WTC11 (cell line): ENCODE data around the gene SENP3. TPM values are rescaled to one million over a fixed set of nuclear protein-coding genes. Genes with fewer than 3 reads are reported as not detected.

Experiments
- ATAC-seq: fragments of 200-7000 bp; cut with Tn5 transposase; 2 replicates; pipeline ENCODE4 v1.10.0; 2021; ENCODE audit warnings: mild to moderate bottlenecking, moderate library complexity
- CTCF ChIA-PET: fragments of 300-600 bp; sonication (Branson Sonifier 250); formaldehyde crosslinking; loops from one replicate; lab custom pipeline; 2021; ENCODE audit warnings: antibody characterized with exemption; lab: Charles Lee
- POLR2A ChIA-PET: fragments of 350-600 bp; sonication (Branson Sonifier 250); formaldehyde crosslinking; loops from one replicate; lab custom pipeline; 2021; ENCODE audit warnings: antibody characterized with exemption; lab: Charles Lee
- DNase-seq: peaks from one replicate; pipeline ENCODE4 v3.0.0; 2021; ENCODE audit warnings: low spot score
- H3K27ac Mint-ChIP-seq: 2 replicates; pipeline ENCODE4 v1.8.0; 2021; ENCODE audit warnings: mixed read lengths
- H3K27me3 Mint-ChIP-seq: 2 replicates; pipeline ENCODE4 v1.8.0; 2021; ENCODE audit warnings: low read depth, mild to moderate bottlenecking, moderate library complexity, mixed read lengths
- H3K36me3 Mint-ChIP-seq: 2 replicates; pipeline ENCODE4 v1.8.0; 2021; ENCODE audit warnings: mixed read lengths
- H3K4me1 Mint-ChIP-seq: 2 replicates; pipeline ENCODE4 v1.8.0; 2022; ENCODE audit warnings: mixed read lengths
- H3K4me3 Mint-ChIP-seq: 2 replicates; pipeline ENCODE4 v1.8.0; 2021; ENCODE audit warnings: mild to moderate bottlenecking, moderate library complexity, mixed read lengths
- H3K9me3 Mint-ChIP-seq: 2 replicates; pipeline ENCODE4 v1.8.0; 2021; ENCODE audit warnings: mixed read lengths
- ATF1 ChIP-seq: sonication (generic); formaldehyde crosslinking; IDR thresholded peaks from 2 replicates; pipeline ENCODE4 v1.8.1; 2023; ENCODE audit warnings: mild to moderate bottlenecking, moderate library complexity, missing genetic modification reagents
- HMGA2 ChIP-seq: fragments of 250-450 bp; sonication (Bioruptor Pico); IDR thresholded peaks from 2 replicates; pipeline ENCODE4 v1.4.0; 2021; ENCODE audit warnings: mild to moderate bottlenecking, moderate library complexity
- HMGXB4 ChIP-seq: sonication (generic); formaldehyde crosslinking; IDR thresholded peaks from 2 replicates; pipeline ENCODE4 v1.8.1; 2023; ENCODE audit warnings: mild to moderate bottlenecking, moderate library complexity, missing genetic modification reagents
- IRF2 ChIP-seq: sonication (generic); formaldehyde crosslinking; IDR thresholded peaks from 2 replicates; pipeline ENCODE4 v1.8.0; 2022; ENCODE audit warnings: low read depth, missing genetic modification reagents, borderline replicate concordance
- JUN ChIP-seq: sonication (generic); formaldehyde crosslinking; IDR thresholded peaks from 2 replicates; pipeline ENCODE4 v1.8.0; 2023; ENCODE audit warnings: mild to moderate bottlenecking, missing genetic modification reagents
- MAX ChIP-seq: sonication (generic); formaldehyde crosslinking; IDR thresholded peaks from 2 replicates; pipeline ENCODE4 v1.8.0; 2022; ENCODE audit warnings: mild to moderate bottlenecking, missing genetic modification reagents
- NFE2L1 ChIP-seq: sonication (generic); formaldehyde crosslinking; IDR thresholded peaks from 2 replicates; pipeline ENCODE4 v1.8.1; 2023; ENCODE audit warnings: missing genetic modification reagents
- NR2C2 ChIP-seq: sonication (generic); formaldehyde crosslinking; IDR thresholded peaks from 2 replicates; pipeline ENCODE4 v1.8.0; 2022; ENCODE audit warnings: mild to moderate bottlenecking, missing genetic modification reagents
- PRRX2 ChIP-seq: fragments of 250-450 bp; sonication (Bioruptor Pico); IDR thresholded peaks from 2 replicates; pipeline ENCODE4 v1.8.0; 2021; ENCODE audit warnings: mild to moderate bottlenecking
- SMAD4 ChIP-seq: sonication (generic); formaldehyde crosslinking; IDR thresholded peaks from 2 replicates; pipeline ENCODE4 v1.8.0; 2022; ENCODE audit warnings: mild to moderate bottlenecking, missing genetic modification reagents
- SOX15 ChIP-seq: fragments of 250-450 bp; sonication (Bioruptor Pico); IDR thresholded peaks from 2 replicates; pipeline ENCODE4 v1.9.0; 2021; ENCODE audit warnings: mild to moderate bottlenecking
- ZBTB21 ChIP-seq: sonication (generic); formaldehyde crosslinking; IDR thresholded peaks from 2 replicates; pipeline ENCODE4 v1.8.1; 2023; ENCODE audit warnings: mild to moderate bottlenecking, missing genetic modification reagents, borderline replicate concordance
- ZNF121 ChIP-seq: sonication (generic); formaldehyde crosslinking; IDR thresholded peaks from 2 replicates; pipeline ENCODE4 v1.8.0; 2023; ENCODE audit warnings: missing genetic modification reagents
- ZNF138 ChIP-seq: sonication (generic); formaldehyde crosslinking; conservative IDR thresholded peaks from 2 replicates; pipeline ENCODE4 v1.8.1; 2022; ENCODE audit warnings: mild to moderate bottlenecking, moderate library complexity, missing genetic modification reagents
- ZNF232 ChIP-seq: sonication (generic); formaldehyde crosslinking; IDR thresholded peaks from 2 replicates; pipeline ENCODE4 v1.8.0; 2022; ENCODE audit warnings: mild to moderate bottlenecking, missing genetic modification reagents
- ZNF671 ChIP-seq: fragments of 250-450 bp; sonication (Bioruptor Pico); IDR thresholded peaks from 2 replicates; pipeline ENCODE4 v1.8.0; 2021; ENCODE audit warnings: mild to moderate bottlenecking
- total RNA-seq: library from RNA; stranded (reverse); gene quantifications from 3 replicates; pipeline ENCODE4 v1.2.3, GENCODE V29; 2021
- TF ChIP-seq, protein P1 (sequence below): sonication (generic); formaldehyde crosslinking; IDR thresholded peaks from 2 replicates; pipeline ENCODE4 v1.8.1; 2022; ENCODE audit warnings: low read depth, mild to moderate bottlenecking, moderate library complexity, missing genetic modification reagents, borderline replicate concordance
- TF ChIP-seq, protein P2 (sequence below): sonication (generic); formaldehyde crosslinking; IDR thresholded peaks from 2 replicates; pipeline ENCODE4 v1.8.0; 2022; ENCODE audit warnings: missing genetic modification reagents

SENP3 gene
- total RNA-seq, 1 experiment from 2014 or later: 85.4 TPM

- TF ChIP-seq MAX: no peak
- TF ChIP-seq, protein P1, sequence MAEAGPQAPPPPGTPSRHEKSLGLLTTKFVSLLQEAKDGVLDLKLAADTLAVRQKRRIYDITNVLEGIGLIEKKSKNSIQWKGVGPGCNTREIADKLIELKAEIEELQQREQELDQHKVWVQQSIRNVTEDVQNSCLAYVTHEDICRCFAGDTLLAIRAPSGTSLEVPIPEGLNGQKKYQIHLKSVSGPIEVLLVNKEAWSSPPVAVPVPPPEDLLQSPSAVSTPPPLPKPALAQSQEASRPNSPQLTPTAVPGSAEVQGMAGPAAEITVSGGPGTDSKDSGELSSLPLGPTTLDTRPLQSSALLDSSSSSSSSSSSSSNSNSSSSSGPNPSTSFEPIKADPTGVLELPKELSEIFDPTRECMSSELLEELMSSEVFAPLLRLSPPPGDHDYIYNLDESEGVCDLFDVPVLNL (CRISPR knock-in tag): no peak
These were observed 6.3 kb upstream of the SENP3 start (continued) for GRCh38 chr17:7555320-7555948.

DNA sequence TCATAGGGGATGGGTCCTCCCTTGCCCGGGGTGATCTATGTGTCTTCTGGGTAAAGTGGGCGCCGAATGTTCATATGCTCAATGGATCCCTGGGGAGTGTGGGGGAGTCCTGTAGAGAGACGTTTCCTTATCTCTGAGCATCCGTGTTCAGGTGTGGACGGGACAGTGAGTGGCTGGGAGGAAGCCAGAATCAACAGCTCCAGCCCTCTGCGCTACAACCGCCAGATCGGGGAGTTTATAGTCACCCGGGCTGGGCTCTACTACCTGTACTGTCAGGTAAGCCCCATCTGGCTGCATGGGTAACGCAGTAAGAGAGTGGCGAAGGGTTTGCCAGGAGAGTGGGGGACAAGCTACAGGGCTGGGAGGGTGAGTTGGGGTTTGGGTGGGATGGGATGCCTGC lies 5.1 kb upstream of the SENP3 start:
- TF ChIP-seq IRF2 (CRISPR knock-in tag): no peak
- no peak for TF ChIP-seq SOX15 (CRISPR knock-in tag)
- TF ChIP-seq HMGXB4: no peak
- TF ChIP-seq PRRX2 (CRISPR knock-in tag): no peak
- TF ChIP-seq ZNF121 (CRISPR knock-in tag): no peak
- TF ChIP-seq HMGA2 (CRISPR knock-in tag): no peak
- TF ChIP-seq ZNF671 (CRISPR knock-in tag): no peak
- TF ChIP-seq ATF1 (CRISPR knock-in tag): no peak
- no peak for TF ChIP-seq NR2C2 (CRISPR knock-in tag)
- TF ChIP-seq, protein P2, sequence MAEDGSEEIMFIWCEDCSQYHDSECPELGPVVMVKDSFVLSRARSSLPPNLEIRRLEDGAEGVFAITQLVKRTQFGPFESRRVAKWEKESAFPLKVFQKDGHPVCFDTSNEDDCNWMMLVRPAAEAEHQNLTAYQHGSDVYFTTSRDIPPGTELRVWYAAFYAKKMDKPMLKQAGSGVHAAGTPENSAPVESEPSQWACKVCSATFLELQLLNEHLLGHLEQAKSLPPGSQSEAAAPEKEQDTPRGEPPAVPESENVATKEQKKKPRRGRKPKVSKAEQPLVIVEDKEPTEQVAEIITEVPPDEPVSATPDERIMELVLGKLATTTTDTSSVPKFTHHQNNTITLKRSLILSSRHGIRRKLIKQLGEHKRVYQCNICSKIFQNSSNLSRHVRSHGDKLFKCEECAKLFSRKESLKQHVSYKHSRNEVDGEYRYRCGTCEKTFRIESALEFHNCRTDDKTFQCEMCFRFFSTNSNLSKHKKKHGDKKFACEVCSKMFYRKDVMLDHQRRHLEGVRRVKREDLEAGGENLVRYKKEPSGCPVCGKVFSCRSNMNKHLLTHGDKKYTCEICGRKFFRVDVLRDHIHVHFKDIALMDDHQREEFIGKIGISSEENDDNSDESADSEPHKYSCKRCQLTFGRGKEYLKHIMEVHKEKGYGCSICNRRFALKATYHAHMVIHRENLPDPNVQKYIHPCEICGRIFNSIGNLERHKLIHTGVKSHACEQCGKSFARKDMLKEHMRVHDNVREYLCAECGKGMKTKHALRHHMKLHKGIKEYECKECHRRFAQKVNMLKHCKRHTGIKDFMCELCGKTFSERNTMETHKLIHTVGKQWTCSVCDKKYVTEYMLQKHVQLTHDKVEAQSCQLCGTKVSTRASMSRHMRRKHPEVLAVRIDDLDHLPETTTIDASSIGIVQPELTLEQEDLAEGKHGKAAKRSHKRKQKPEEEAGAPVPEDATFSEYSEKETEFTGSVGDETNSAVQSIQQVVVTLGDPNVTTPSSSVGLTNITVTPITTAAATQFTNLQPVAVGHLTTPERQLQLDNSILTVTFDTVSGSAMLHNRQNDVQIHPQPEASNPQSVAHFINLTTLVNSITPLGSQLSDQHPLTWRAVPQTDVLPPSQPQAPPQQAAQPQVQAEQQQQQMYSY (CRISPR knock-in tag): no peak
- TF ChIP-seq JUN (CRISPR knock-in tag): no peak
- no peak for TF ChIP-seq ZBTB21 (CRISPR knock-in tag)
- TF ChIP-seq NFE2L1 (CRISPR knock-in tag): no peak
- no peak for TF ChIP-seq ZNF138 (CRISPR knock-in tag)
- TF ChIP-seq, all 79 proteins: peak for 0
- ATAC-seq (no peak), DNase-seq (no peak)
- Mint-ChIP-seq H3K4me1 (peaks cover 53% of the 10 kb centered on the region), H3K36me3 (no peaks in the 10 kb centered on the region), H3K9me3 (no peaks in the 10 kb centered on the region), H3K27ac (0 out of 2 replicates have a peak overlapping the region, but pooled peaks have one; percentile 51), H3K4me3 (no peak overlapping the region), H3K27me3 (no peaks in the 10 kb centered on the region; the same call in 1 of the 2 replicates)
- ChIA-PET POLR2A (no interaction called here), CTCF (interaction anchor here (0.6 to 3.3 kb wide), 19 partner anchors 9 to 523 kb away, joined by 3 to 31 read pairs (median 5); partner anchors contain the start of genes FXR2, SOX15, TMEM102 and TNFSF12)

DNA sequence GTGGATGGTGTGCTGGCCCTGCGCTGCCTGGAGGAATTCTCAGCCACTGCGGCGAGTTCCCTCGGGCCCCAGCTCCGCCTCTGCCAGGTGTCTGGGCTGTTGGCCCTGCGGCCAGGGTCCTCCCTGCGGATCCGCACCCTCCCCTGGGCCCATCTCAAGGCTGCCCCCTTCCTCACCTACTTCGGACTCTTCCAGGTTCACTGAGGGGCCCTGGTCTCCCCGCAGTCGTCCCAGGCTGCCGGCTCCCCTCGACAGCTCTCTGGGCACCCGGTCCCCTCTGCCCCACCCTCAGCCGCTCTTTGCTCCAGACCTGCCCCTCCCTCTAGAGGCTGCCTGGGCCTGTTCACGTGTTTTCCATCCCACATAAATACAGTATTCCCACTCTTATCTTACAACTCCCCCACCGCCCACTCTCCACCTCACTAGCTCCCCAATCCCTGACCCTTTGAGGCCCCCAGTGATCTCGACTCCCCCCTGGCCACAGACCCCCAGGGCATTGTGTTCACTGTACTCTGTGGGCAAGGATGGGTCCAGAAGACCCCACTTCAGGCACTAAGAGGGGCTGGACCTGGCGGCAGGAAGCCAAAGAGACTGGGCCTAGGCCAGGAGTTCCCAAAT lies 4.5 kb upstream of the SENP3 start:
- peaks cover 53% of the 10 kb centered on the region for H3K4me1 Mint-ChIP-seq
- ATAC-seq: no peak; the same call in 1 of the 2 replicates
- peak overlapping the region; percentile 25; the same call in 1 of the 2 replicates for H3K4me3 Mint-ChIP-seq
- DNase-seq: no peak
- TF ChIP-seq ZNF232 (CRISPR knock-in tag): no peak
- TF ChIP-seq SMAD4 (CRISPR knock-in tag): no peak
- 0 out of 2 replicates have a peak, but pooled peaks have one; percentile 63 for TF ChIP-seq ZNF121 (CRISPR knock-in tag)
- POLR2A ChIA-PET: interaction anchor here (0.8 to 1.2 kb wide), 2 partner anchors 15 to 20 kb away, joined by 3 to 4 read pairs; no protein-coding TSS in a partner anchor
- H3K27me3 Mint-ChIP-seq: no peaks in the 10 kb centered on the region; the same call in 1 of the 2 replicates
- no peaks in the 10 kb centered on the region for H3K9me3 Mint-ChIP-seq
- CTCF ChIA-PET: interaction anchor here (0.6 to 3.3 kb wide), 24 partner anchors 9 to 522 kb away, joined by 3 to 31 read pairs (median 5); partner anchors contain the start of genes CHRNB1, FGF11, FXR2 and PLSCR3
- H3K27ac Mint-ChIP-seq: no peak overlapping the region
- H3K36me3 Mint-ChIP-seq: no peaks in the 10 kb centered on the region
